K562 (cell line): ENCODE results near the gene HSD3B7.

ENCODE experiments used
- ZBTB7A ChIP-seq: IDR thresholded peaks from 2 replicates; pipeline ENCODE4 v1.6.1; 2011; ENCODE audit warnings: low read depth, mild to moderate bottlenecking, low read length, moderate library complexity, borderline replicate concordance; ENCODE audit not compliant: control insufficient read depth
- TF ChIP-seq, protein P1 (sequence below): sonication (generic); formaldehyde crosslinking; IDR thresholded peaks from 2 replicates; pipeline ENCODE4 v1.8.1; 2023; ENCODE audit warnings: mild to moderate bottlenecking, missing genetic modification reagents, moderate library complexity
- TF ChIP-seq, protein P2 (sequence below), 3 experiments: IDR thresholded peaks in 2 of 3; conservative IDR thresholded peaks in 1 of 3; 2 replicates each; pipeline ENCODE4 v1.5.1; 2011 to 2012; ENCODE audit warnings: low read length in 3 of 3, mild to moderate bottlenecking in 3 of 3, control low read depth in 2 of 3, improper control_type of control experiment in 1 of 3, inconsistent platforms in 1 of 3, low read depth in 1 of 3, mixed read lengths in 1 of 3, moderate library complexity in 1 of 3; ENCODE audit not compliant: insufficient read depth in 2 of 3
- TF ChIP-seq, protein P3 (sequence below): fragments of 250-450 bp; sonication (Bioruptor Pico); IDR thresholded peaks from 2 replicates; pipeline ENCODE4 v1.4.0; 2020; ENCODE audit warnings: mild to moderate bottlenecking, moderate library complexity

DNA sequence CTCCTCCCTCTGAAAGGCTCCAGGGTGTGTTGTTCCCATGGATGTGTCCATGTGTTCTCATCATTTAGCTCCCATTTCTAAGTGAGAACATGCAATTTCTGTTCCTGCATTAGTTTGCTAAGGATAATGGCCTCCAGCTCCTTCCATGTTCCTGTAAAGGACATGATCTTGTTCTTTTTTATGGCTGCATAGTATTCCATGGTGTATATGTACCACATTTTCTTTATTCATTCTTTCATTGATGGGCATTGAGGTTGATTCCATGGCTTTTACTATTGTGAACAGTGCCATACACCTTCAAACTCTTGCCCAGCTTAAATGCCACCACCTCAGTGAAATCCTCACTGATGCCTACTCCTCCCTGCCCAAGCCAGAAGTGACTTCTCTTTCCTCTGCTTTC lies 40.7 kb upstream of the HSD3B7 start:
- TF ChIP-seq, protein P1, sequence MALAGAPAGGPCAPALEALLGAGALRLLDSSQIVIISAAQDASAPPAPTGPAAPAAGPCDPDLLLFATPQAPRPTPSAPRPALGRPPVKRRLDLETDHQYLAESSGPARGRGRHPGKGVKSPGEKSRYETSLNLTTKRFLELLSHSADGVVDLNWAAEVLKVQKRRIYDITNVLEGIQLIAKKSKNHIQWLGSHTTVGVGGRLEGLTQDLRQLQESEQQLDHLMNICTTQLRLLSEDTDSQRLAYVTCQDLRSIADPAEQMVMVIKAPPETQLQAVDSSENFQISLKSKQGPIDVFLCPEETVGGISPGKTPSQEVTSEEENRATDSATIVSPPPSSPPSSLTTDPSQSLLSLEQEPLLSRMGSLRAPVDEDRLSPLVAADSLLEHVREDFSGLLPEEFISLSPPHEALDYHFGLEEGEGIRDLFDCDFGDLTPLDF (CRISPR knock-in tag) = no peak
- TF ChIP-seq ZBTB7A = no peak
- TF ChIP-seq, protein P2, sequence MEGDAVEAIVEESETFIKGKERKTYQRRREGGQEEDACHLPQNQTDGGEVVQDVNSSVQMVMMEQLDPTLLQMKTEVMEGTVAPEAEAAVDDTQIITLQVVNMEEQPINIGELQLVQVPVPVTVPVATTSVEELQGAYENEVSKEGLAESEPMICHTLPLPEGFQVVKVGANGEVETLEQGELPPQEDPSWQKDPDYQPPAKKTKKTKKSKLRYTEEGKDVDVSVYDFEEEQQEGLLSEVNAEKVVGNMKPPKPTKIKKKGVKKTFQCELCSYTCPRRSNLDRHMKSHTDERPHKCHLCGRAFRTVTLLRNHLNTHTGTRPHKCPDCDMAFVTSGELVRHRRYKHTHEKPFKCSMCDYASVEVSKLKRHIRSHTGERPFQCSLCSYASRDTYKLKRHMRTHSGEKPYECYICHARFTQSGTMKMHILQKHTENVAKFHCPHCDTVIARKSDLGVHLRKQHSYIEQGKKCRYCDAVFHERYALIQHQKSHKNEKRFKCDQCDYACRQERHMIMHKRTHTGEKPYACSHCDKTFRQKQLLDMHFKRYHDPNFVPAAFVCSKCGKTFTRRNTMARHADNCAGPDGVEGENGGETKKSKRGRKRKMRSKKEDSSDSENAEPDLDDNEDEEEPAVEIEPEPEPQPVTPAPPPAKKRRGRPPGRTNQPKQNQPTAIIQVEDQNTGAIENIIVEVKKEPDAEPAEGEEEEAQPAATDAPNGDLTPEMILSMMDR (IDR thresholded peaks at IDR 0.05 in 2 of 3, conservative IDR thresholded peaks at IDR 0.05 in 1 of 3; ENCODE audit: insufficient read depth in 2 of 3, low read depth in 1 of 3, low read length in 3 of 3) = no peak
- TF ChIP-seq, protein P3, sequence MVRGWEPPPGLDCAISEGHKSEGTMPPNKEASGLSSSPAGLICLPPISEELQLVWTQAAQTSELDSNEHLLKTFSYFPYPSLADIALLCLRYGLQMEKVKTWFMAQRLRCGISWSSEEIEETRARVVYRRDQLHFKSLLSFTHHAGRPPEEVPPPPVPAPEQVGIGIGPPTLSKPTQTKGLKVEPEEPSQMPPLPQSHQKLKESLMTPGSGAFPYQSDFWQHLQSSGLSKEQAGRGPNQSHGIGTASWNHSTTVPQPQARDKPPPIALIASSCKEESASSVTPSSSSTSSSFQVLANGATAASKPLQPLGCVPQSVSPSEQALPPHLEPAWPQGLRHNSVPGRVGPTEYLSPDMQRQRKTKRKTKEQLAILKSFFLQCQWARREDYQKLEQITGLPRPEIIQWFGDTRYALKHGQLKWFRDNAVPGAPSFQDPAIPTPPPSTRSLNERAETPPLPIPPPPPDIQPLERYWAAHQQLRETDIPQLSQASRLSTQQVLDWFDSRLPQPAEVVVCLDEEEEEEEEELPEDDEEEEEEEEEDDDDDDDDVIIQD (CRISPR knock-in tag) = no peak
